GM10266 (cell line): Measurements from ENCODE around the gene PANK2.
"Not testable (repeated sequence)": the region's sequence is repeated elsewhere in the genome, so short reads cannot be mapped to it uniquely, and the experiment has no call there.

Experiments
- DNase-seq: peaks from one replicate; pipeline ENCODE4 v3.0.0; 2012; ENCODE audit errors: extremely low spot score
- CTCF ChIP-seq: IDR thresholded peaks from 2 replicates; pipeline ENCODE4 v1.5.1; 2012; ENCODE audit warnings: mild to moderate bottlenecking, low read depth; ENCODE audit not compliant: control insufficient read depth, insufficient read depth; ENCODE audit errors: missing control alignments

The PANK2 gene

GRCh38 chr20:3888622-3889488 lies at the start of gene PANK2:
TSS of gene PANK2 (plus strand) at chr20:3889387.
- peak; percentile 98 for DNase-seq
- peak; percentile 51 for TF ChIP-seq CTCF

- not testable (repeated sequence) for DNase-seq
Observed at GRCh38 chr20:3840201-3840600, 49.0 kb upstream of the PANK2 start.

- DNase-seq, result no peak
- no peak for TF ChIP-seq CTCF
Observed at GRCh38 chr20:3842348-3842930, 46.7 kb upstream of the PANK2 start.

GRCh38 chr20:3843490-3843889 lies 45.7 kb upstream of the PANK2 start:
- no peak for DNase-seq
- no peak for TF ChIP-seq CTCF

- not testable (repeated sequence) for DNase-seq
Observed at GRCh38 chr20:3843990-3844619, 45.1 kb upstream of the PANK2 start.

GRCh38 chr20:3846378-3846739 lies 42.8 kb upstream of the PANK2 start:
- no peak for TF ChIP-seq CTCF
- no peak for DNase-seq

GRCh38 chr20:3846740-3847428 lies 42.3 kb upstream of the PANK2 start, which contains the start of gene MAVS:
TSS of gene MAVS (plus strand) at chr20:3846834. CDS start at chr20:3854625, 7,791 bp downstream.
- peak; percentile 33 for TF ChIP-seq CTCF
- DNase-seq, result peak; percentile 93
